Nephron (organoid): Measurements from ENCODE around the gene RAPGEF1.

Experiments
- H3K27ac Mint-ChIP-seq, 3 experiments: 2 replicates each; pipeline ENCODE4 v1.8.0; 2020; ENCODE audit warnings: mixed read lengths in 3 of 3, mild to moderate bottlenecking in 2 of 3, moderate library complexity in 1 of 3
- H3K27me3 Mint-ChIP-seq: 2 replicates; pipeline ENCODE4 v1.8.0; 2021; ENCODE audit warnings: low read depth, mild to moderate bottlenecking, moderate library complexity, mixed read lengths
- H3K36me3 Mint-ChIP-seq: 2 replicates; pipeline ENCODE4 v1.8.0; 2020; ENCODE audit warnings: low read depth, mixed read lengths
- H3K4me1 Mint-ChIP-seq: 2 replicates; pipeline ENCODE4 v1.8.0; 2020; ENCODE audit warnings: mixed read lengths
- H3K4me3 Mint-ChIP-seq, 3 experiments: 2 replicates each; pipeline ENCODE4 v1.8.0; 2020; ENCODE audit warnings: mild to moderate bottlenecking in 3 of 3, mixed read lengths in 3 of 3, moderate library complexity in 2 of 3
- H3K9me3 Mint-ChIP-seq: 2 replicates; pipeline ENCODE4 v1.8.0; 2020; ENCODE audit warnings: mixed read lengths
- CTCF ChIP-seq, 3 experiments: fragments of 200-600 bp; sonication (generic); IDR thresholded peaks; one replicate each; pipeline ENCODE4 v1.5.0; 2021; ENCODE audit warnings: antibody characterized with exemption in 3 of 3; ENCODE audit not compliant: unreplicated experiment in 3 of 3

The RAPGEF1 gene

GRCh38 chr9:131616983-131617604 lies 122.8 kb downstream of the RAPGEF1 start:
- H3K4me1 Mint-ChIP-seq, result peaks cover 42% of the 10 kb centered on the region
- H3K9me3 Mint-ChIP-seq, result no peaks in the 10 kb centered on the region
- H3K36me3 Mint-ChIP-seq, result peaks cover 73% of the 10 kb centered on the region

GRCh38 chr9:131614340-131614915 lies 125.4 kb downstream of the RAPGEF1 start:
- H3K27ac Mint-ChIP-seq, result no peak overlapping the region
- H3K4me1 Mint-ChIP-seq, result peaks cover 58% of the 10 kb centered on the region
- no peaks in the 10 kb centered on the region for H3K9me3 Mint-ChIP-seq
- H3K27me3 Mint-ChIP-seq, result peaks cover 3% of the 10 kb centered on the region
- no peak overlapping the region for H3K4me3 Mint-ChIP-seq
- peaks cover 53% of the 10 kb centered on the region for H3K36me3 Mint-ChIP-seq
- no peak for TF ChIP-seq CTCF (IDR thresholded peaks at IDR 0.05; ENCODE audit: unreplicated experiment in 3 of 3)

More at GRCh38 chr9:131616983-131617604, 122.8 kb downstream of the RAPGEF1 start:
- no peak overlapping the region for H3K4me3 Mint-ChIP-seq
- no peak overlapping the region for H3K27ac Mint-ChIP-seq
- peaks cover 3% of the 10 kb centered on the region for H3K27me3 Mint-ChIP-seq
- no peak for TF ChIP-seq CTCF (IDR thresholded peaks at IDR 0.05; ENCODE audit: unreplicated experiment in 3 of 3)

- TF ChIP-seq CTCF (IDR thresholded peaks at IDR 0.05; ENCODE audit: unreplicated experiment in 3 of 3), result no peak
- Mint-ChIP-seq H3K27ac (no peak overlapping the region), H3K4me1 (peaks cover 62% of the 10 kb centered on the region), H3K9me3 (no peaks in the 10 kb centered on the region), H3K27me3 (peaks cover 3% of the 10 kb centered on the region), H3K36me3 (peaks cover 50% of the 10 kb centered on the region), H3K4me3 (no peak overlapping the region)
Observed at GRCh38 chr9:131613921-131614320, 126.0 kb downstream of the RAPGEF1 start.

- Mint-ChIP-seq H3K27ac (no peak overlapping the region), H3K4me1 (peaks cover 62% of the 10 kb centered on the region), H3K36me3 (peaks cover 40% of the 10 kb centered on the region), H3K9me3 (no peaks in the 10 kb centered on the region), H3K27me3 (peaks cover 3% of the 10 kb centered on the region), H3K4me3 (no peak overlapping the region)
- no peak for TF ChIP-seq CTCF (IDR thresholded peaks at IDR 0.05; ENCODE audit: unreplicated experiment in 3 of 3)
Observed at GRCh38 chr9:131612851-131613250, 127.0 kb downstream of the RAPGEF1 start.

- Mint-ChIP-seq H3K36me3 (peaks cover 34% of the 10 kb centered on the region), H3K4me3 (no peak overlapping the region), H3K27me3 (peaks cover 3% of the 10 kb centered on the region), H3K9me3 (no peaks in the 10 kb centered on the region), H3K4me1 (peaks cover 63% of the 10 kb centered on the region), H3K27ac (peak overlapping the region; percentile 11 to 24 (median 12))
- no peak for TF ChIP-seq CTCF (IDR thresholded peaks at IDR 0.05; ENCODE audit: unreplicated experiment in 3 of 3)
Observed at GRCh38 chr9:131611586-131612315, 128.1 kb downstream of the RAPGEF1 start.
